ENCODE results near the gene PSMD3. TPM values are rescaled to one million over a fixed set of nuclear protein-coding genes. Genes with fewer than 3 reads are reported as not detected.

PSMD3 gene
- total RNA-seq, 4 donors from 2014 or later, result 72.2 to 121 (median 84.7) TPM

DNA sequence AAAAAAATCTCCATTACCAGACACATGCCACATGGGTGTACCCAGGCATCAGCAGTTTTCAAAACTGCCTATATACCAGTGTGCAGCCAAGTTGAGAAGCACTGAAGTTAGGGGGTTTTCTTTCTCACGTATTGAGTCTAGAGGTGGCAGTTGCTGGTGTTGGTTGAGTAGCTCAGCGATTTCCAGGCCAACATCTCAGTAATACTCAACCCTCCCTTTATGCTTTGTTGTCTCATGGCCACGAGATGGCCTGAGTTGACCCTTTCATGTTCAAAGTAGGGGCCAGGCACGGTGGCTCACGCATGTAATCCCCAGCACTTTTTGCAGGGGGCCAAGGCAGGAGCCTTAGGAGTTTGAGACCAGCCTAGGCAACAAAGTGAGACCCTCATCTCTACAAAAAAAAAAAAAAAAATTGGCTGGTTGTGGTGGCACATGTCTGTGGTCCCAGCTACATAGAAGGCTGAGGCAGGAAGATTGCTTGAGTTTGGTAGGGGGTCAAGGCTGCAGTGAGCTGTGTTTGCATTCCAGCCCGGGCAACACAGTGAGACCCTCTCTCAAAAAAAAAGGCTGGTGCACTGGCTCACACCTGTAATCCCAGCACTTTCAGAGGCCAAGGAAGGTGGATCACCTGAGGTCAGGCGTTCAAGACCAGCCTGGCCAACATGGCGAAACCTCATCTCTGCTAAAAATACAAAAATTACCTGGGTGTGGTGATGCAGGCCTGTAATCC is 42.3 kb upstream of the PSMD3 start:
- H3K36me3 ChIP-seq, result no peaks in the 10 kb centered on the region
- peaks cover 0 to 9% (median 0%) of the 10 kb centered on the region in 4 donors for H3K27me3 ChIP-seq
- no peak overlapping the region for H3K4me3 ChIP-seq
- H3K27ac ChIP-seq, result no peak overlapping the region
- H3K9me3 ChIP-seq, result no peaks in the 10 kb centered on the region
- DNase-seq, result no peak
- intact Hi-C loops (cut with DNase I), result no loop called here
- H3K4me1 ChIP-seq, result peaks cover 0 to 12% (median 0%) of the 10 kb centered on the region in 3 donors
- TF ChIP-seq, protein P1, sequence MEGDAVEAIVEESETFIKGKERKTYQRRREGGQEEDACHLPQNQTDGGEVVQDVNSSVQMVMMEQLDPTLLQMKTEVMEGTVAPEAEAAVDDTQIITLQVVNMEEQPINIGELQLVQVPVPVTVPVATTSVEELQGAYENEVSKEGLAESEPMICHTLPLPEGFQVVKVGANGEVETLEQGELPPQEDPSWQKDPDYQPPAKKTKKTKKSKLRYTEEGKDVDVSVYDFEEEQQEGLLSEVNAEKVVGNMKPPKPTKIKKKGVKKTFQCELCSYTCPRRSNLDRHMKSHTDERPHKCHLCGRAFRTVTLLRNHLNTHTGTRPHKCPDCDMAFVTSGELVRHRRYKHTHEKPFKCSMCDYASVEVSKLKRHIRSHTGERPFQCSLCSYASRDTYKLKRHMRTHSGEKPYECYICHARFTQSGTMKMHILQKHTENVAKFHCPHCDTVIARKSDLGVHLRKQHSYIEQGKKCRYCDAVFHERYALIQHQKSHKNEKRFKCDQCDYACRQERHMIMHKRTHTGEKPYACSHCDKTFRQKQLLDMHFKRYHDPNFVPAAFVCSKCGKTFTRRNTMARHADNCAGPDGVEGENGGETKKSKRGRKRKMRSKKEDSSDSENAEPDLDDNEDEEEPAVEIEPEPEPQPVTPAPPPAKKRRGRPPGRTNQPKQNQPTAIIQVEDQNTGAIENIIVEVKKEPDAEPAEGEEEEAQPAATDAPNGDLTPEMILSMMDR (IDR thresholded peaks at IDR 0.05), result no peak
- TF ChIP-seq POLR2A (IDR thresholded peaks at IDR 0.05), result no peak
- 82 to 84% methylated on average over 5 to 7 of the region's 8 CpGs for WGBS, 2 donors

DNA sequence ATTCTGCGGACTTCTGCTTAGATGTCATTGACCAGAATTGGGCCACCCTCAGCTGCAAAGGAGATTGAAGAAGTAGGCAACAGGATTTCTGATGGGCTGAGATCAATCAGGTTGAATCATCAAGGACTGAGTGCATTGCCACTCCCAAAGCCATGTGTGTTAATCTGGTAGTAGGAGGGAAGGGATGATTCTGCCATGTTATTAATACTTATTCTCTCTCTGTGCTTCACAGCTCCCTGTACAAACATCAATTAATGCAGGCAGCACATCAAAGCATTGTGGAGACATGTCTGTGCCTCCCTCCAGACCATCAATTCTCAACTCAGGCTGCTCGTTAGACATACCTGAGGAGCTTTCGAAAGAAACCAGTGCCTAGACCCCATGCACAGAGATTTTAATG is 41.5 kb upstream of the PSMD3 start:
- TF ChIP-seq POLR2A (IDR thresholded peaks at IDR 0.05), result no peak
- TF ChIP-seq, protein P1 (IDR thresholded peaks at IDR 0.05), result no peak
- Histone ChIP-seq H3K27ac (no peak overlapping the region), H3K9me3 (no peaks in the 10 kb centered on the region), H3K27me3 (peaks cover 0 to 17% (median 0%) of the 10 kb centered on the region in 4 donors), H3K4me1 (peaks cover 0 to 15% (median 0%) of the 10 kb centered on the region in 3 donors), H3K4me3 (no peak overlapping the region), H3K36me3 (no peaks in the 10 kb centered on the region)
- DNase-seq, result no peak
- WGBS, 2 donors, result 62 to 68% methylated on average over 3 of the region's 3 CpGs
- intact Hi-C loops (cut with DNase I), result no loop called here

DNA sequence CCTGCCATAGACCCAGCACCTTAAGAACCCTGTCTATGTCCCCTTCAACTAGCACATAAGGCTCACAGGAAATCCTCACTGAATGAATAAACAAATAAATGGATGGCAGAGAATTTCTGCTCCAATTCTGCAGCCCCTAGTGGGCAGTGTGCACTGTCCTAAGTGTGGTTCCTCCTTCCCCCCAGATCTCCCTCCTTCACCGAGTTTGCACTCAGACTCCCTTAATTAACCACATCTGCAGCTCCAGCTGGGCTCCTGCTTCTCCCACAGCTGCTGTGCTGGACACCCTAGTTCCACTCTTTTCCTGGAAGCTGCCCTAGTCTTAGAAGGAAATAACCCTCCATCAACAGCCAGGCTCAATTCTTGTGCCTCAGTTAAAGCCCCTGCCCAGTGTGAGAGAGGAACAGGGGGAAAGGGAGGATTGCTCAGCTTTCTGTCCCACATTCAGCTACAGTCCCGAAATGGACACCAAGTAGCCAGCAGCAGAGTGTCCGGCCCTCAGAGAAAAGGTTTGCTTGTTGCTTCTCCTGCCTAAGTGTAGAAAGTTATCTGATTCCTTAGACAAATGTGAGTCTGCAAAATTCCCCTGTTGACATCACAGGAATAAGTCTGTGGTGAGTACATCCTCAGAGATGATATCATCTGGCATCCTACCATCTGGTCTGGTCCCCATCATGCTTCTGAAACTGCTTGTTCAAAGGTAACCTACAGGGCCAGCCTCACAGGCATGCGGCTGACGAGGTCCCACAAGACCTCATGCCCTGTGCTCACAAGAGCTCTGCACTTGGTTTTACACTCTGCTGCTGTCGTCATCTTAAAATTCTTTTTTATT is 40.8 kb upstream of the PSMD3 start:
- Histone ChIP-seq H3K4me1 (peaks cover 0 to 18% (median 0%) of the 10 kb centered on the region in 3 donors), H3K36me3 (no peaks in the 10 kb centered on the region), H3K27ac (no peak overlapping the region), H3K4me3 (no peak overlapping the region), H3K9me3 (no peaks in the 10 kb centered on the region), H3K27me3 (peaks cover 0 to 24% (median 0%) of the 10 kb centered on the region in 4 donors)
- no peak for TF ChIP-seq POLR2A (IDR thresholded peaks at IDR 0.05)
- TF ChIP-seq, protein P1 (IDR thresholded peaks at IDR 0.05), result peak in 3 of 6 experiments; percentile 5 to 16 (median 7)
- WGBS, 2 donors, result 41 to 56% methylated on average over 6 of the region's 6 CpGs
- intact Hi-C loops (cut with DNase I), result no loop called here
- no peak for DNase-seq

DNA sequence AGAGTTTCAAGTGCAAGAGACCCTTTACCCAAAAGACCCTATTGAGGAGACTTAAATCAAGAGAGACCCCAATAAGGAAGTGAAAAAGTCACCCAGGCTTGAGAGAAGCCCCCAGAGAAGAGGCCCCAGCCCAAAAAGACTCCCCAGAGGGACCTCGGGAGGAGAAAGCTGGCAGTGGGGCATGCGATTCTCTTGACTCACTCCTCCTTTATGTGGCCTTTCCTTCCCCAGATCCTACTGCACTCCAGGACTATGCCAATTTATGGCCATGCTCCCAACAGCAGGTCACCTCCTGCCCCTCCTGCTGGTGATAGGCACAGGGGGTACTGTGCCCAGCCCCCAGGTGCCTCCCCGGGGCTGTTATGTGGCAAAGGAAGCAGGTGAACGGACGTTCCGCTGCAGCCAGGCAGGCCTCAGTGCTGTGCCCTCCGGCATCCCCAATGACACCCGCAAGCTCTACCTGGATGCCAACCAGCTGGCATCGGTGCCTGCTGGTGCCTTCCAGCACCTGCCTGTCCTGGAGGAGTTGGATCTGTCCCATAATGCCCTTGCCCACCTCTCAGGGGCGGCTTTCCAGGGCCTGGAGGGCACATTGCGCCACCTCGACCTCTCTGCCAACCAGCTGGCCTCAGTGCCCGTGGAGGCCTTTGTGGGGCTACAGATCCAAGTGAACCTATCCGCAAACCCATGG is 36.8 kb upstream of the PSMD3 start:
- H3K36me3 ChIP-seq, result no peaks in the 10 kb centered on the region
- no peak overlapping the region for H3K27ac ChIP-seq
- TF ChIP-seq, protein P1 (IDR thresholded peaks at IDR 0.05), result no peak
- no peak for TF ChIP-seq POLR2A (IDR thresholded peaks at IDR 0.05)
- no peak for DNase-seq
- 36 to 42% methylated on average over 2 of the region's 14 CpGs for WGBS, 2 donors
- H3K27me3 ChIP-seq, result peaks cover 0 to 27% (median 0%) of the 10 kb centered on the region in 4 donors
- no peak overlapping the region for H3K4me3 ChIP-seq
- intact Hi-C loops (cut with DNase I), result no loop called here
- peaks cover 0 to 22% (median 0%) of the 10 kb centered on the region in 3 donors for H3K4me1 ChIP-seq
- no peaks in the 10 kb centered on the region for H3K9me3 ChIP-seq

Data from esophagus squamous epithelium (tissue), 5 donors.